GM12865 (cell line): ENCODE measurements around the gene IGF1.

Experiments used
- DNase-seq: peaks from one replicate; pipeline ENCODE4 v3.0.0; 2010; ENCODE audit warnings: low read depth
- H3K4me3 ChIP-seq: 2 replicates; pipeline ENCODE4 v1.5.1; 2011; ENCODE audit warnings: mild to moderate bottlenecking, low read depth, low read length, control low read depth
- CTCF ChIP-seq: IDR thresholded peaks from 2 replicates; pipeline ENCODE4 v1.5.1; 2011; ENCODE audit warnings: low read length, control low read depth, low read depth, inconsistent platforms; ENCODE audit not compliant: insufficient read depth; ENCODE audit errors: missing control alignments

IGF1 gene

DNA sequence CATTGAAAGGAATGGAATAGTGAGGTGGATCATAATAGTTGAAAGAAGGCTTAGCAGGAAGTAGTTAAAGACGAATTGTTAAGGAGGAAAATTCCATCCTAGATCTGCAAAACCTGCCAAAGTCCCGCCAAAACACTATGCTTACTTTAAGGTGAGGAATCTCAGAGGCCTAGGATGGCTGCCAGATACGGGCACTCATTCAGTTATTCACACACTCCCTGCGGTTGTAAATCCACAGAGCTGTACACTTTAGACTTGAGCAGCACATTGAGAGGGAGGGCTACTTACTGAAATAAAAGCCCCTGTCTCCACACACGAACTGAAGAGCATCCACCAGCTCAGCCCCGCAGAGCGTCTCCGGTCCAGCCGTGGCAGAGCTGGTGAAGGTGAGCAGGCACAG, 5.0 kb downstream of the IGF1 start:
- H3K4me3 ChIP-seq: no peak overlapping the region
- TF ChIP-seq CTCF: no peak
- no peak for DNase-seq

GRCh38 chr12:102474438-102475064, 5.8 kb downstream of the IGF1 start:
- DNase-seq: no peak
- no peak overlapping the region for H3K4me3 ChIP-seq
- TF ChIP-seq CTCF: no peak

- no peak for DNase-seq
- TF ChIP-seq CTCF: no peak
Measured at GRCh38 chr12:102472496-102472895, 7.9 kb downstream of the IGF1 start.

GRCh38 chr12:102471556-102471955, 8.8 kb downstream of the IGF1 start:
- DNase-seq: no peak
- TF ChIP-seq CTCF: no peak
- H3K4me3 ChIP-seq: no peak overlapping the region

More at GRCh38 chr12:102472496-102472895, 7.9 kb downstream of the IGF1 start:
- H3K4me3 ChIP-seq: no peak overlapping the region

DNA sequence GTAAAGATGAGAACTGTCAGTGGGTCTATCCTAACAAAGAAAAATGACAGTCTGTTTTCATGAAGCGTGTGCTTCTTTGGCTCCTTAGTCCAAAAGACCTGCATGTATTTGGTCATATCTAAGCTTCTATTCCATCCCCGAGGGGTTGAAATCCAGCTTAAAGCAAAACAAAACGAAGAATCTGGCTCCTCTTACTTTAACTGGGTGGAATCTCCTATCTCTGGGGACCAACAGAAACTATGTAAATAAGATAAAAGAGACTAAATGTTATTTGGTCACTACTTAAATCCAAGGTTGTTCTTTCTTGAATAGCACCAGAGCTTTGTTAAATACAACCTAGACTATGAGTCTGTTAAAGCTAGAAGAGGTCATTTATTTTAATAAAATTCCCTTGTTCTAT, 9.4 kb downstream of the IGF1 start:
- no peak overlapping the region for H3K4me3 ChIP-seq
- no peak for DNase-seq

GRCh38 chr12:102468261-102468915, 12.0 kb downstream of the IGF1 start:
- TF ChIP-seq CTCF: no peak
- H3K4me3 ChIP-seq: no peak overlapping the region
- no peak for DNase-seq

More for the DNA sequence above, 9.4 kb downstream of the IGF1 start:
- no peak for TF ChIP-seq CTCF

DNA sequence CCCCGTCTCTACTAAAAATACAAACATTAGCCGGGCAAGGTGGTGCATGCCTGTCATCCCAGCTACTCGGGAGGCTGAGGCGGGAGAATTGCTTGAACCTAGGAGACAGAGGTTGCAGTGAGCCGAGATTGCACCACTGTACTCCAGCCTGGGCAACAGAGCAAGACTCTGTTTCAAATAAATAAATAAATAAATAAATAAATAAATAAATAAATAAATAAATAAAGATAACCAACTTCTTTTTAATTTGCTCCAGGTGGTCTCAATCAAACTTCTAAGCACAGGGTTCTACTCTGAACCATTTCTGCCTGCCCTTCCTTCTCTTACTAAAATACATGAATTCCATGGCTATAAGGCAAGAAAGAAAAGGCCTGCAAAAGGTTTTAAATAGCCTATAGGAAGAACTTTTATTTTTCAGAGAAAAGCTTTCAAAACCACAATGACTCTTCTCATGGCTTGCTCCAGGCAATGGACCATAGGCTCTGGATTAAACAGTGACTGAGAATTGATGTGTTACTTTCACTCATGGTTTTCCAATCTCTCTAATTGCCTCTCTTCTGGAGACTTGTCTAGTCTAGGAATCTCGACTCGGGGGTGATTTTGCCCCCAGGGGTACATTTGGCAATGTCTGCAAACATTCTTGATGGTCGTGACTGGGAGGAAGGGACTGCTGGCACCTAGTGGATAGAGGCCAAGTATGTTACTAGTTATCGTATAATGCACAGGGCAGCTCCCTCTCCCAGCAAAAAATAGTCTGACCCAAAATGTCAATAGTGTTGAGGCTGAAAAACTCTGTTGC, 14.4 kb downstream of the IGF1 start:
- no peak overlapping the region for H3K4me3 ChIP-seq
- no peak for DNase-seq
- TF ChIP-seq CTCF: no peak
